RKO (cell line): ENCODE measurements around the gene CPT2.

Experiments
- DNase-seq: peaks from one replicate; pipeline ENCODE4 v3.0.0-alpha.2; 2016; ENCODE audit warnings: low spot score

CPT2 gene

DNA sequence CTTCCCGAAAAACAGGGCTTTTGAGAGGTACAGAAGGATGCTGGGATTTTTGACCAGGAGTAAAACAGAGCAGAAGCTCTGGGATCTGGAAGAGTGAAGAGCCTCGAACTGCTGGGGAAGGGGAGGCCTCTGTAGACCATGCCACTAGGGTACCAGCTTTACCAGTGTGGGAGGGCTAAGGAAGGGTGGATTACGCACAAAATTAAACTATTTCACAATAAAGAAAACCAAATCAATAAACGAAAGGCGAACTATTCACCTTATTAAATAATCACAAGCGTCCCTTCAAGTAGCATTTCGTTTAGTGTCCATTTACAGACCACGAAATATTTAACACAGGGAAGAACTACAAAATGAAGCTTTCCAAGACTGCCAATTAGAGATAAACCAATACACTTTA, 23.1 kb downstream of the CPT2 start:
- DNase-seq = no peak

DNA sequence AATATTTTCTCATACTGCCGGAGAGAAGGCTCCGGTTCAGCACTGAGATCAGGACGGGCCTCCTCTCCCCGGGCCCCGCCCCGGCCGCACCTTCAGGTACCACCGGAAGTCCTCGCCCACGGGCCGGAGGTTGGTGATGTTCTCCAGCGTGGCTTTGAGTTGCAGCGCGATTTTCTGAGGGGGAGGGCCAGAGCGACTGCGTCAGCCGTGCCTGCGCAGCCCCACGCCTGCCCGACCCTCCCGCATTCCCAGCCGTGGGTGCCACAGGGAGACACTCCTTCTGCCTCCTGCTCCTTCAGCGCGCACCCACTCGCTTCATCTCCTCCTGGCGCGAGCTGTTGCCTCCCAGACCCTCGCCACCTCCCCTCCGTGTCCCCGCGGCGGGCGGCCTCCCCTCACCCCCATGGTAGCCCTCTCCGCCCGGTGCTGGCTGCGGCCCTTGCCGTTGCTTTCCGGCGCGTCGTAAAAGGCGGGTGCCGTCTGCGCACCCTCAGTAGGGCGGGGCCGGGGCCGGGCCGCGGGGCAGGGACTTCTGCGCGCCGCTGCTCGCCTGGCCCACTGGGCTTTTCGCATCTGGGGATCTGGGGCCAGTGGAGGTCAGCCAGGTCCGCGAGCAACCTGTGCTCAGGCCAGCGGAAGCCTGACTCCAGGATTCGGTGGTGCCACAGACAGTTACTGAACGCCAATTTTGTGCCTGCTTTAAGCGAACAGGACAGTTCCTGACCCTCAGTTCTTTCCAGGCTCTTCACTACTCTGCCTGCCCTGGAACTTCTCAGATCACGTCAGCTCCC, 23.7 kb downstream of the CPT2 start, which contains the start of gene CZIB:
CZIB (minus strand) TSS at position 464 of the 791 bp plus-strand sequence; CDS start at position 405, 59 bp downstream.
- DNase-seq = peak; percentile 94

DNA sequence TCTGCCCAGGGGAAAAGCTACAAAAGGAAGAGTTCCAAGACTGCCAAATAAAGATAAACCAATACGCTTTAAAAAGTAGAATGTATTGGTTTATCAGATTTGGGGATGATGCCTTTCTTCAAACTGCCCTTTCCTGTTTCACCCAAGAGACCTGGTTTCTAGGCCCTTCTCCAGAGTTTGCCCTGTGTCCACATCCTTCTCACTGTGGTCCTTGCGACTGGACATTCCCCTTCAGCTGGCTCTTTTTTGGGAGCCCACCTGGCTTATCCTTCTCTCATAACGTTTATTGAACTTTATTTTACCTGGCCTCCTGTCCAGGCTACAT, 24.3 kb downstream of the CPT2 start:
- peak; percentile 21 for DNase-seq

DNA sequence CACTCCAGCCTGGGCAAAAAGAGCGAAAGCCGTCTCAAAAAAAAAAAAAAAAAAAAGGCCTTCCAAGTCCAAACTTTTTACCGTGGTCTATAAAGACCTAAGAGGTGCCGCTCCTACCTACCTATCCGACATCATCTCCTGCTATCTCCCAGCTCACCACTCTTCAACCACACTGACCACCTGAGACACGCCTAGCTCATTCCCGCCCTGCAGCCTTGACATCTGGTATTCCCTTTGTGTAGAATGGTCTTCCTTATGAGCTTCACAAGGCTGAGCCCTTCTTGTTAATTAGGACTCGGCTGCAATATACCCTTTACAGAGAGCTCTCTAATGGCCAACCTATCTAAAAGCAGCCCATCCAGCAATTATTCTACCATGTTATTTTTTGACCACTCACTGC, 41.0 kb downstream of the CPT2 start:
- peak; percentile 23 for DNase-seq

DNA sequence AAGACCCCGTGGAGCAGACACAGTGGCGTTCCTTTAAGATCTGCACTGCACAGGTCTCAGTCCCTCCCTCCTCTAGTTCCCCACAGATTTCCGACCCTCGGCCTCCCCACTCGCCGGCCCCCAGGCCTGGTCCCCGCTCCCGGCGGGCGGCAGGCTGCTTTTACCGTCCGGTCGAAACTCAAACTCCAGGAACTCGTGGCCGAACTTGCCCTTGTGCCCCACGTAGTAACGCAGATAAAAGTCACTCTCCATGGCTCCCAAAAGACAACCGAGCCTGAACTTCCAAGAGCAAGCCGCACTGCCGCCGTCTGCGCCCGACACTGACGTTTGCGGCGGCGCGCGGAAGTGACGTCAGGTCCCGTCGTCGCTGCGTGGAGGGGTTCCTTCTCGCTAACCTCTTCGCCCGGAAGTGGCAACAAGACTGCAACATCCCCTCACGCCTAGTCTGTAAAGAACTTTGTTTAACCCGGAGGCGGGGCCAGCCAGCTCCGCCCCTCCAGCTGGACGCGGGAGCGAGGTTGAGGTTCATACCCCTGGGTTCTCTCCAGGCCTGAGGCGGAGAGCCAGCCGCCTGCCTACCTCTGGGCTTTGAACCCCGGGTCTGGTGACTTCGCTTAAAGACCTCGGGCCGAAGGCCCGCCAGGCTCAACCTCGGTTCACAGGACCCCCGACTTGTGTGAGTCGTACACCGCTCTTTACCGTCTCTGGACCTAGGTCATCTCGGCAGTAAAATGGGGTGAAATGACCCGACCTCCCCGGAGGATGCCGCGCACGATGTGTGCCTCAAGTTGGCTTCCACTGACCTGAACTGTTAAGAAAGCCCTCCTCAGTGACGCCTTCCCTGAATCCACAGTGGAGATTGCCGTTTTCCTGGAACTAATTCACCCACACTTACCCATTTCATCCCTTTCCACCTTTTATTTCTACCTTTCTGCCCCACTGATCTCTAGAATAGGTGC, 41.9 kb downstream of the CPT2 start, which contains the start of gene MAGOH:
MAGOH (minus strand) TSS at position 322 of the 959 bp plus-strand sequence; CDS start at position 252, 70 bp downstream.
- DNase-seq = peak; percentile 95

DNA sequence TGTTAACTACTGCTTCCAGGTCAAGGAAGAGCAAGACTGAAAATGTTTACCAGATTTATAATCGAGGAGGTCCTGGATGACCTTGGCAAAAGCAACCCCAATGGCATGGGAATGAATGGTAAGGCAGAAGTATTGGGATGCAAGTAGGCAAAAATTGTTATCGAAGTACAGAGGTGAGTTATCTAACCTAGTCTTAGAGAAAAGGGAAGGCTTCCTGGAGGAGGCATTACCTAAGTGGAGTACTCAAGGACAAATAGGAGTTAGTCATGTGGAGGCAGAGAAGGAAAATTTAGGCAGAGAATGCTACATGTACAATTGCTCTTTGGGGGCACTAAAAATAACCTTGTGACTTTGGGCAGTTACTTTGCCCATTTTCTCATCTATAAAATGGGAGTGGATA, 45.2 kb downstream of the CPT2 start:
- DNase-seq = no peak

DNA sequence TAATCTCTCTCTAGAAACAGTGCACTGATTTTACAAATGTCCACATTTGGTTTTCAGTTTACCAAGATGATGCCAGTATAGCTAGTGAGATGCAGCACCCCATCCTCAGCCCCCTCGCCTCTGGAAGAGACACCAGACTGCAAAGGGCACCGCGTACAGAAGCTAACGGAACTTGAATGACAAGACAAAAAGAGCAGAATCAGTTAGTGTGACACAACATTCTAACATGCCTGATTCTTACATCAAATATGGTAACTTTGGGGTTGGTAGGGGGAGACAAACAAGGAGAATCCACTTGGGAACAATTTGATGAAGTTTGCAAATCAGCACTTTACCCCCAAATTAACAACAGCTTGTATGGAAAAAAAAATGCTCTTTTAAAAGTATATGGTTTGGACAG, 45.8 kb downstream of the CPT2 start:
- DNase-seq = no peak

DNA sequence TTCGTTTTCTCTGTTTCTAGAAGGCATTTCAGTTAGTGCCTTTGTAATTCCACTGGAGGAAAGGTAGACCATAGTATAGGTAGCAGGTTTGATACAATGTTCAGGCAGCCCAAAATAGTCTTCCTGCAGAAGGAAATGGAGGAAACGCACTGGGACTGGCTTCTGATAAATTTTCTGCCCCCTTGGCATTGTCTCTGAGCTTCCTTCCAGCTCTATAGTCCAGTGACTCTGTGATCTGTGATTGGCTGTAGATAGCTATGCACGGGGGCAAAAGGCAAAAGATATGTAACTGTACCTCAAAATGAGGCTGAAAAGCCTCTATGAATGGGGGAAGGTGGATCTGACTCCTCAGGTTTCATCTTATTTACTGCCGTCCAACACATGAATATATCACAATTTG, 47.5 kb downstream of the CPT2 start:
- no peak for DNase-seq

DNA sequence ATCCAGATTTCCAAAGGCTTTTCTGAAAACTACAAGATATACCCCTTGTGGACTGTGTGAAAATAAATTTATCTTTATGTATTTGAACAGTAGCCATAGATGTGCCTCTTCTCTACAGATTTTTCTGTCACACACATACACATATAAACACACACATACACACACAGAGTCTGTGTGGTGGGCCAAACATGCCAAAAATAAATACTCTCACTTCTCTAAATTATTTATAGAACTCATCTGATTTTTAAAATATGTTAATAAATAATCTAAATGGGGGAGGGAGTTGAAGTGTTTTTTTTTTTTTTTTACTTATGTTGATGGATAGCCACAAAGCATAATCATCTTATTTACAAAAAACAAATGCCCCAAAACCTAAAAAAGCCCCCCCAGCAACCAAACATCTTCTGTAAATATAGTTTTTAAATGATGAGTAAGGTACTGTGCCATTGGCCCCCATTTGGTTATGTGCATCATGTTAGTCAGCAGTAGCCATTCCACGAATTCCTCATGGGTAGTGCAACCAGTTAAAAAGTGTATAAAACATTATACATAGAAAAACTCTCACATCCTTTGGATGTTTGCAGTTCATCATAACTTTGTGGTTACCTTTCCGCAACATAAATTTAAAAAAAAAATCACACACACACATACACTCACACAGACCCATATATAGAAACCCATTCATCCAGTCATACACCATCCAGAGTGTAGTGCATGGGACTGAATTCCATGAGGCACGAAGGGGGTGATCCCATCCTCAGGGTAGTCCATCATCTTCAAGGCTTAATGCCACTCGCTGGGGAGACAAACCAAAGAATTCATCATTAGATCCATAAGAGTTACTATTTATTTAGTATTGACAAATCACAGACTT, 49.9 kb downstream of the CPT2 start:
- no peak for DNase-seq

DNA sequence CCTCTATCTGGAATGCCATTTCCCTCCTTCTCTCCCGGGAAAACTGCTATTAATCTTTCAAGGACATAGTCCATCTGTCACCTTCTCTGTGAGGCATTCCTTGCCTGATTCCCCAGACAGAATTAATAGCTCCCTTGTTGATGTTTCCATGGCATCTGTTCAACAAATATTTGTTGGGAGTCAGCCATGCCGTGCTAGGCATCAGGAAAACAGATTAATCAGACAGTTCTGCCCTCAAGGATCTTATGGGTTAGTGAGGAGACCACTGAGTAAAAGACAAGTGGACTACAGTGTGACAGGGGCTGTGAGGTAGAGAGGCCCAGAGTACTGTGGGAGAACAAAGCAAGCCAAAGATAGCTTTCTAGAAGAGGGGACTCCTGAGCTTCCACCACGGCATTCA, 53.1 kb downstream of the CPT2 start:
- DNase-seq = no peak

DNA sequence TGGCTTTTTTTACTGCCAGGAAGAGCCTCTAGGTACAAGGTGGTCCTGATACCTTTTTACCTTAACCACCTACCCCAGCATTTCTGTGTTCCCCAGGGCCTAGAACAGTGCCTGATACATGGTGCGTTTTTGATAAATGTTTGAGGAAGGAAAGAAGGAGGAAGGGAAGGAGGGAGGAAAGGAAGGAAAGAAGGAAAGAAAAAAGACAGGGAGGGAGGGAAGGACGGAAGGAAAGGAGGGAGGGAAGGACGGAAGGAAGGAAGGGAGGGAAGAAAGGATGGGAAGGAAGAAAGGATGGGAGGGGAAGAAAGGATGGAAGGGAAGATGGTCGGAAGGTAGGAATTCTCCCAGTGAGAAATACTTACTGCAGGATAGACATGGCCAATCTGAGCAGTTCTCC, 53.7 kb downstream of the CPT2 start:
- no peak for DNase-seq

DNA sequence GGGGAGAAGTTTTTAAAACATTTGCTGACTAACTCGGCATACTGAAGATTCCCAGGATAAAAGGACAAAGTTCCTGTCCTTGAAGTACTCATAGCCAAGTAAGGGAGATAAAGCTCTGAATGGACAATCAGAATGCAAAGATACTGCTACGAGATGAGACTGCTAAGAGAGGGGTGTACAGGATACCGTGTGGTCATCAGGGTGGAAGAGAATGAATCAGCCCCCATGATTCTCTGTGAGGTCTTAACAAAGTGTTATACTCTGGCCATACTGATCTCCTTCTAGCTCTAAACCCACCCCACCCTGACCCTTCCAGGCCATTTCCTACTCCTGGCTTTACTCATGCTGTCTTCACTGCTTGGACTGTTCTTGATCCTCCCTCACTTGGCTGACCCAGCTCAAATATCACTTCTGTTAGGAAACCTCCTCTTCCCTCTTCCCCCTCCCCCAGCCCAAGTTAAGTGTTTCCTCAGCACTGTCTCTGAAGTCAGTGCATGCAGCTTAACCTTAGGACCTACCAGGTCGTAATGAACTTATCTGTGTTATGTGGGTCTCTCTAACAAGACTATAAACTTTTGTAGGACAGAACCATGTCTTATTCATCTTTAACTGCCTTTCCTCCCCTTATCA, 57.5 kb downstream of the CPT2 start:
- no peak for DNase-seq

DNA sequence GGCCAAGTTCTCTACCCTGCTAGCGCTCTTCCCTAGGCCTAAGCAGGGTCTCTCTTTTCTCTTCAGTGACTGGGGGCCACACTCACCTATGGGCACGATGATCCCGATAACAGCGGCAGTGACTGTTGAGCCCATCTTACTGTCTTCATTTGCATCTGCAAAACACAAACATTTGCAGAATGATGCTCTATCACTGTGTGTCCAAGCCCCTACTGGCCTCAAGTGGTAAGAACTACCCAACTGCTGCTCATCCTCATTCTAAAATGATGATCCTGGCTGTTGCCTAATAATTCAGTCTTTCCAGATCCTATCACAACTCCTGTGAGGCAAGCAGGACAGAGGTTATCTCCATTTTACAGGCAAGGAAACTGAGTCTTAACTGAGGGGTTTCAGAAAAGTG, 58.4 kb downstream of the CPT2 start:
- DNase-seq = no peak

DNA sequence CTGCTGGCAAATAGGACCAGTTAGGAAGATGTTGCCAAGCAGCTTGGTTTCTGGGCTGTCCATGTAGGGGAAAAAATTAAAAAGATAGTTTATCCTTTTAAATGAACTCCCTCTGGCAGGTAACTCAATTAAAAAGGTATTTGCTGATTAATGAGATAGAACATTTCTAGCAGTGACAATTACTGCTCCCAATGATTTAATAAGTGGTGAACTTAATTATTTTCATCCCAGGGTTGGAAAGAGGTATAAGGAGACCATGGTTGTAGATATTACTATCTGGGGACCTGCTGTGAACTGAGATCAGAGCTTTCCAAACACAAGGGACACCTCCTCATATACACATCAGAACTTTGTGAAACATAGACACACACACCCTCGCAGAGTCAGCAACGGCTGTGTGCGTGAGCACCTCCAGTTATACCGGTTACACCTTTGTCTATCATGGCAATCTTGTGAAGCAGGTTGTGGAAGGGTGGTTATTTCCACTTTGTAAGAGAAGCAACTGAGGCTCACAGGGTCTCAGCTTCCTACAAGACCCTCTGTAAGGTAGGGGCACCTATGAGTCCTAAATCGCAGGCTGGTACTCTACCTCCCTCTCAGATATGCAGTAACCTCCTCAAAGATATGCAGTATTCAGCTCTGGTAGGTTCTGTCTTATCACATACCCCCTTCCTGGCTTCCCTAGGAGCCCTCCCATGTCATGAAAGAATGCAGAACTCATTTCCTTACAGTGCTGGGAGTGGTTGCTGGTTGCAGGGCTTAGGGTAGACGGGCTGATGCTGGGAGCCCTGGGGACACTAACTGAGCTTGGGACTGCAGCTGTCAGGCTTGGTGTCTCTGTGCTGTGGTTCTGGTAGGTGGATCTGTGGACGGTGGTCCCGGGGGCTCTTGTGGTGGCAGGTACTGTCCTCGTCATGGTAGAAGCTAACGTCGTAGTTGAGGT, 60.2 kb downstream of the CPT2 start:
- DNase-seq = no peak

DNA sequence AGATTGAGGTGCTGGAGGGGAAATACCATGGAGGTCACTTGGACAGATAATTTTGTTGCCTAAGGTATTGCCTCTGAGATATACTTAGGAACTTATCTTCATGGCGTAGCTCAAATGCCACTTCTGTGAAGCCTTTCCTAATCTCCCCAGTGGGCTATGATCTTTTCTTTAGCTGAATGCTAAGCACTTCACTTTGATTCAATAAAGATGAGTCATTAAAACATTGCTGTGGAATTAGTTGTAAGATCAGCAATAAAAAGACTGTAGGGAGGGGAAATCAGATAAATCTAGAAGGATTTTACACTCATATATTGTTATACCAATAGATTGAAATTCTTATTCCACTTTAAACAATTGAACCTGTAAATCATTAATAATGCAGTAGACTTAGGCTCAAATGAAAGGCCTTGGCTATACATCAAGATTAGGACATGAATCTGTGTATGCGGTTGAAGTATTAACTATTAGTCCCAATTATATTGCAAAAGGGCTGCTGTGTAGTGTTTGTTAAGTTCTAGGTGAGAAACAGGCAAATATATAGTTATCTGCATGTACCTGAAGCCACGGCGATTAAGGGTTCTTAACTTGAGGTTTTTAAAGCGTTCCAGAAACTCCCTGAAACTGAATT, 60.9 kb downstream of the CPT2 start:
- no peak for DNase-seq

DNA sequence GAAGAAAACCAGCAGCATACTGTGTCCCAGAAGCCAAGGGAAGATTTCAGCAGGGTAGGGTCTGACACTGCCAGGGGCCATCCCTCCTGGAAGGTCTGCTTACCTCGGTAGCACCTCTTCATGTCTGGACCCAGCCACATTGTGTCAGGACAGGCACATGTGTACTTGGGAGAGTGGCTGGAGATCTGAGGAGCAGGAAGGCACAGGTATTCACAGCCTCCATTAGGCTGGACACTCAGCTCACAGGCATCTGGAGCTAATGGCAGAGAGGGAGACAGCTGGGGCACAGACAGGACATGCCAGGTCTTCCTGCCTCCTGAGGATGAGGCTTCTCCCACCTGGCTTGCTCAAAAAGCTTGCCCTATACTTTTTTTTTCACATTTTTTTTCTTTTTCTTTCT, 61.6 kb downstream of the CPT2 start:
- no peak for DNase-seq

DNA sequence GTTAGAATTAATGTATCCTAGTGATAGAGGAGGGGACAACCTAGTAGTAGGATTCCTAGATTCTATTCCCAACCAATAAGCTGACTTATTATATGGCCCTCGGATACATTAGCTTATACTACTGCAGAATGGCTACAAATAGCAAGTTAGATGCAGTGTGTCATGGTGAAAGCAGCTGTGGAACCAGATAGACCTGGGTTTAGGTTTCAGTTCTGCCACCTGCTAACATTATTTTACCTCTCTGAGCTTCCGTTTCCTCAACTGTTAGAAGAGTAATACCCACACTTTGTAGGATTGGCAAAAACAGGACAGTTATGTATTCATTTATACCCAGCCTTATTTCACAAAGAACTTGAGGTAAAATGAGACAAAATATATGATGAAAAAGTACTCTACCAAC, 63.3 kb downstream of the CPT2 start:
- no peak for DNase-seq

DNA sequence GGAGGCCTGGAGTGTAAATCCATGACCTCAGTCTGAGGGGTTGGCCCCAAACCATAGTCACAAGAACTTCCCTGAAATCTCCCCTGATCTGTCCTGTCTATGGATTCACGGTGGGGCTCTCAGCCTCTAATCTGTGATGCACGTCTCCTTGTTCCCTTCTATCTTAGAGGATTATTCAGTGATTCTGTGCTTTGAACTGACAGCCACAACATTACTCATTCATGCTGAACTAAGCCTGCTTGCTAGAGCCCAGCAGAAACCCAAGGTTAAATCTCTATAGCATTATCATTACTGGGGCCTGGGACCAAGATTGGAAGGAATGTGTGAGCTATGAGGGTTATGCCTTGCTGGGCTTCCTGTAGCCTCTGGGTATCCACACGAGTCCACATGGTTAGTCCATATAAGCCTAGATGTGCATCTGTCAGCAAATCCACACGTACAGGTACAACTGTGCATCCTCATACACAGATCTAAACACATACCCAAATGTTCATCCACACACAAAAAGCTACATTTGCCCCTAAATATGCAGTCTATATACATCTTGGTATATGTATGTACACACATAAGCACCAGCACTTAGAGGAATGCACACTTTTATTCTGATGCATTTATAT, 64.1 kb downstream of the CPT2 start:
- DNase-seq = no peak

DNA sequence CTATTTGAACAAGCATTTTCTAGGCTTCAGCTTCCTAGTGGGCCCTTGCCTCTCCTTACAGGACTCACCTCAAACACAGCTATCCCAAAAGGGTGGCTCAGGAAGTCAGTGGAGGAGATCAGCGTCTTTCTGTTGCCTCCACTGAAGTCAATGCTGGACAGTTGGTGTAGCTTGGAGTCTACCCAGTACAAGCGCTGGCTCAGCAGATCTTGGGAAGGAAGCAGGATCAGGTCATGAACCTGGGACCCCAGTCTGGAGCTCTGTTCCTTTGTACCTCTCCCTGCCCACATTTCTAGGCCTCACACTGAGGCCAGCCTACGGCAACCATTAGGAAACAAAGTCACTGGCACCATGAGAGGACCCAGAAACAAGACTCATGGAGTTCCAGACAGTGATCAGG, 65.4 kb downstream of the CPT2 start:
- DNase-seq = no peak
